Stimulated activated CD4-positive, alpha-beta T cell treated with anti-CD3 and anti-CD28 coated beads, Interleukin-4, amount 100 ng/mL, for 1 hour (primary cell): Measurements from ENCODE around the gene TCAP.

Experiments
- DNase-seq: peaks from one replicate; pipeline ENCODE4 v3.0.0-alpha.2; 2020

Gene TCAP

GRCh38 chr17:39664581-39665561 is at the start of gene TCAP:
Gene TCAP (plus strand): TSS chr17:39665349. CDS start chr17:39665360, 11 bp downstream.
- DNase-seq, result no peak

GRCh38 chr17:39615434-39615833 is 49.7 kb upstream of the TCAP start:
- no peak for DNase-seq

GRCh38 chr17:39617100-39617445 is 48.1 kb upstream of the TCAP start:
- no peak for DNase-seq

GRCh38 chr17:39617446-39618245 is 47.5 kb upstream of the TCAP start:
- DNase-seq, result peak; percentile 62

- DNase-seq, result no peak
Observed at GRCh38 chr17:39618246-39618913, 46.8 kb upstream of the TCAP start.

GRCh38 chr17:39618956-39619785 is 46.0 kb upstream of the TCAP start:
- DNase-seq, result no peak

GRCh38 chr17:39619786-39620101 is 45.4 kb upstream of the TCAP start:
- DNase-seq, result no peak

- peak; percentile 84 for DNase-seq
Observed at GRCh38 chr17:39621523-39622379, 43.4 kb upstream of the TCAP start.

- DNase-seq, result peak; percentile 38
Observed at GRCh38 chr17:39622380-39623006, 42.7 kb upstream of the TCAP start.

- DNase-seq, result peak; percentile 88
Observed at GRCh38 chr17:39623356-39623950, 41.7 kb upstream of the TCAP start.

- DNase-seq, result no peak
Observed at GRCh38 chr17:39624313-39624712, 40.8 kb upstream of the TCAP start.

- DNase-seq, result no peak
Observed at GRCh38 chr17:39625198-39625785, 39.9 kb upstream of the TCAP start.

GRCh38 chr17:39626171-39627046 is 38.7 kb upstream of the TCAP start, which contains the start of gene PPP1R1B:
Gene PPP1R1B (plus strand): TSS chr17:39626952. CDS start chr17:39627393, 441 bp downstream.
- DNase-seq, result no peak

- DNase-seq, result no peak
Observed at GRCh38 chr17:39627047-39627711, 38.0 kb upstream of the TCAP start.

GRCh38 chr17:39627712-39628516 is 37.2 kb upstream of the TCAP start:
- no peak for DNase-seq

- DNase-seq, result no peak
Observed at GRCh38 chr17:39628655-39629493, 36.3 kb upstream of the TCAP start.

- DNase-seq, result no peak
Observed at GRCh38 chr17:39629494-39629880, 35.7 kb upstream of the TCAP start.
